GM18951 (cell line): Measurements from ENCODE around the gene SPATA31D1.
"Not testable (repeated sequence)": the region's sequence is repeated elsewhere in the genome, so short reads cannot be mapped to it uniquely, and the experiment has no call there.

Experiments
- POLR2A ChIP-seq: IDR thresholded peaks from 4 replicates; pipeline ENCODE4 v1.6.1; 2011; ENCODE audit warnings: mild to moderate bottlenecking; ENCODE audit not compliant: insufficient read length, insufficient read depth; ENCODE audit errors: extremely low read depth
- in situ Hi-C: fragments of 300-500 bp; cut with MboI; formaldehyde crosslinking; loops from one replicate; pipeline ENCODE4 v1.12.0; 2022; ENCODE audit warnings: low sequenced_read_pairs, mixed read lengths, inconsistent platforms; ENCODE audit not compliant: unreplicated experiment

SPATA31D1 gene

DNA sequence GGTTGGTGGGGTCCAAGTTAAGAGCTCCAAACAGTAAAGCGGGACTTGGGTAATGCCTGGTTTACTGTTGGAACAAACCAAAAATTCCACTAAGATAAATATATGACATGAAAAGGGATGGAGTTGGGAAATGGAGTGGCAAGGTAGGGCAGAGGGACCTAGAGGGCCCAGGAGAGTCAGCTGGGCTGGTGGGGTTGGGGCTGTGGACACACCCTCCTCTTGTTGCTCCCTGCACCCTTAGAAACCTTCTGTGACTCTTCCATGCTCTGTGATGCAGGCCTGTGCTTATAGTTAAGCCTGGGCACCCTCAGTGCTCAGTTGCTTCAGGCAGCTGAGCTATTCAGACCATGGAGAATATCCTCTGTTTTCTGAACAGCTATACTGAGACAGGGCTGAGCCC, at the start of gene SPATA31D1:
SPATA31D1 (plus strand) TSS at position 301 of the 400 bp plus-strand sequence; CDS start at position 348, 47 bp downstream.
- in situ Hi-C loops = not testable (repeated sequence)

DNA sequence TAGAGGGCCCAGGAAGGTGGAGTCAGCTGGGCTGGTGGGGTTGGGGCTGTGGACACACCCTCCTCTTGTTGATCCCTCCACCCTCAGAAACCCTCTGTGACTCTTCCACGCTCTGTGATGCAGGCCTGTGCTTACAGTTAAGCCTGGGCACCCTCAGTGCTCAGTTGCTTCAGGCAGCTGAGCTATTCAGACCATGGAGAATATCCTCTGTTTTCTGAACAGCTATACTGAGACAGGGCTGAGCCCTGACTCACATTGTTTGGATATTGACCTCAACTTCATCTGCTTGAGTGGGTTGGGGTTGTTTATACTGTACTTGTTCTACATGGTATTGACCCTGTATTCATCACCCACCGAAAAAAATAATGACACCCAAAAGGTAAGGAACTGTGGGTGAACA, 45.2 kb upstream of the SPATA31D1 start, which contains the start of gene SPATA31D3:
SPATA31D3 (plus strand) TSS at position 108 of the 400 bp plus-strand sequence; CDS start at position 194, 86 bp downstream.
- in situ Hi-C loops = not testable (repeated sequence)

- in situ Hi-C loops = not testable (repeated sequence)
Measured at GRCh38 chr9:81948650-81949049, 39.9 kb upstream of the SPATA31D1 start.

DNA sequence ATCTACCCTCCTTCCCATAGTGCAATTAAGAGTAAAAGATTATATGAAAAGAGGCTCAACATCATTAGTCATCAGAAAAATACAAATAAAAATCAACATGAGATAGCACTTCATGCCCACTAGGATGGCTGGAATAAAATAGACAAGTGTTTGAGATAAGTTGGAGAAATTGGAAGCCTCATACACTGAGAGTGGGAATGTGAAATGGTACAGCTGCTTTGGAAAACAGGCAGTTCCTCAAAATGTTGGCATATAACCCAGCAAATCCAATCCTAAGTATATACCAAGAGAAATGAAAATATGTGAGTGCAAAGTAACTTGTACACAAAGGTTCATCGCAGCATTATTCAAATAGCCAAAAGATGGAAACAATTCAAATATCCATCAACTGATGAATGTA, 35.5 kb upstream of the SPATA31D1 start:
- in situ Hi-C loops = no loop called here
- TF ChIP-seq POLR2A = no peak

DNA sequence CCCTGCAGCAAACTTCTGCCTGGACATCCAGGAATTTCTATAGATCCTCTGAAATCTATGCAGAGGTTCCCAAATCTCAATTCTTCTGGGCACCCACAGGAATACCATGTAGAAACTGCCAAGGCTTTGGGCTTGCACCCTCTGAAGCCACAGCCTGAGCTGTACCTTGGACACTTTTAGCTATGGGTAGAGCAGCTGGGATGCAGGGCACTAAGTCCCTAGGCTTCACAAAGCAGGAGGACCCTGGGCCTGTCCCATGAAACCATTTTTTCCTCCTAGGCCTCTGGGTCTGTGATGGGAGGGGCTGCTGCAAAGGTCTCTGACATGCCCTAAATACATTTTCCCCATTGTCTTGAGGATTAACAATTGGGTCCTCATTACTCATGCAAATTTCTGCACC, 32.9 kb upstream of the SPATA31D1 start:
- in situ Hi-C loops = no loop called here
- TF ChIP-seq POLR2A = no peak

GRCh38 chr9:81964218-81965171, 24.1 kb upstream of the SPATA31D1 start:
- in situ Hi-C loops = no loop called here
- TF ChIP-seq POLR2A = no peak

- no peak for TF ChIP-seq POLR2A
- in situ Hi-C loops = no loop called here
Measured at GRCh38 chr9:81968026-81968425, 20.5 kb upstream of the SPATA31D1 start.

GRCh38 chr9:81969971-81970370, 18.6 kb upstream of the SPATA31D1 start:
- no peak for TF ChIP-seq POLR2A
- in situ Hi-C loops = no loop called here

GRCh38 chr9:81971727-81972126, 16.8 kb upstream of the SPATA31D1 start:
- in situ Hi-C loops = no loop called here
- TF ChIP-seq POLR2A = no peak

- in situ Hi-C loops = no loop called here
Measured at GRCh38 chr9:81974764-81975163, 13.8 kb upstream of the SPATA31D1 start.

GRCh38 chr9:81976351-81976750, 12.2 kb upstream of the SPATA31D1 start:
- in situ Hi-C loops = no loop called here
- TF ChIP-seq POLR2A = no peak

More at GRCh38 chr9:81974764-81975163, 13.8 kb upstream of the SPATA31D1 start:
- TF ChIP-seq POLR2A = no peak

DNA sequence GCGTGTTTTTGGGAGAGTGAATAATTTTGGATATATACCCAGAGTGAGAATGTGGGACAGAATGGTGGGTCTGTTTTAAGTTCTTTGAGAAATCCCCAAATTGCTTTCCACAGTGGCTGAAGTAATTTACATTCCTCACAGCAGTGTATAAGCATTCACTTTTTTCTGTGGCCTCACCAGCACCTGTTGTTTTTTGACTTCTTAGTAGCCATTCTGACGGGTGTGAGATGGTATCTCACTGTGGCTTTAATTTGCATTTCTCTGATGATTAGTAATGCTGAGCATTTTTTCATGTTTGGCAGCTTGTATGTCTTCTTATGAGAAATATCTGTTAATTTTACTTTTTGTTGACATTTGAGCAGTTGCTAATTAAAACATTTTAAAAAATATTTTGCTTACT, 9.4 kb upstream of the SPATA31D1 start:
- no peak for TF ChIP-seq POLR2A
- in situ Hi-C loops = no loop called here

DNA sequence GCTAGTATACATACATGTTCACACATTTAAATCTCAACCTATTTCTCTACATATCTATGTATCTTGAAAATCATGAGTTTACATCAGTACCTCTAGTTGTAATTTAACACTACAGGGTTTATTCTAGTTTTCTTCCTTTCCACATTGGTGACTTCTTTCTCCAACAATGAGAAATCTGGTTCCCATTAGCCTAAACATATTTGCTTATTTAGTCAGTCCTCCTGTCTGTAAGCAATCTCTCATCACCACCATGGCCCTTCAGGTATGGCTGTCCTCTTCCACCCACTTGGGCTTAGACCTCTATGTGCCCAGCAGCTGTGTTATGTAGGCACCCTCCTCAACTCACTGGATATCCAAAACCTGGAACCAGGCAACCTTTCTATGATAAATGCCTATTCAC, 8.0 kb upstream of the SPATA31D1 start:
- no peak for TF ChIP-seq POLR2A
- in situ Hi-C loops = no loop called here

GRCh38 chr9:81981883-81982282, 6.7 kb upstream of the SPATA31D1 start:
- TF ChIP-seq POLR2A = no peak
- in situ Hi-C loops = no loop called here
